ENCODE data around the gene GRAP2. TPM values are rescaled to one million over a fixed set of nuclear protein-coding genes. Genes with fewer than 3 reads are reported as not detected.
"Not testable (repeated sequence)": the region's sequence is repeated elsewhere in the genome, so short reads cannot be mapped to it uniquely, and the experiment has no call there.

Gene GRAP2
- total RNA-seq, 3 donors from 2014 or later, result 3.4 to 5.5 (median 4.2) TPM

GRCh38 chr22:39949964-39950737 is 49.3 kb downstream of the GRAP2 start:
- ATAC-seq (no peak), DNase-seq (no peak)
- Histone ChIP-seq H3K4me3 (no peak overlapping the region), H3K9me3 (no peaks in the 10 kb centered on the region), H3K36me3 (ENCODE audit: low read depth) (no peaks in the 10 kb centered on the region), H3K4me1 (ENCODE audit: low read depth) (no peaks in the 10 kb centered on the region)
- no peak for TF ChIP-seq CTCF (IDR thresholded peaks at IDR 0.05)
- intact Hi-C loops (cut with DNase I, micrococcal nuclease), result no loop called here

- H3K9me3 ChIP-seq; H3K36me3 ChIP-seq (ENCODE audit: low read depth); intact Hi-C loops (cut with DNase I, micrococcal nuclease); H3K4me1 ChIP-seq (ENCODE audit: low read depth); H3K4me3 ChIP-seq; ATAC-seq; DNase-seq: not testable (repeated sequence)
Observed at GRCh38 chr22:39951603-39952293, 50.9 kb downstream of the GRAP2 start.

- TF ChIP-seq CTCF (IDR thresholded peaks at IDR 0.05), result no peak
- DNase-seq, result no peak
- no peak for ATAC-seq
- no peaks in the 10 kb centered on the region for H3K36me3 ChIP-seq (ENCODE audit: low read depth)
- H3K4me3 ChIP-seq, result no peak overlapping the region
- no peaks in the 10 kb centered on the region for H3K4me1 ChIP-seq (ENCODE audit: low read depth)
- intact Hi-C loops (cut with DNase I, micrococcal nuclease), result no loop called here
- no peaks in the 10 kb centered on the region for H3K9me3 ChIP-seq
Observed at GRCh38 chr22:39952347-39952746, 51.5 kb downstream of the GRAP2 start.

GRCh38 chr22:39953101-39953500 is 52.2 kb downstream of the GRAP2 start:
- H3K9me3 ChIP-seq, result no peaks in the 10 kb centered on the region
- intact Hi-C loops (cut with DNase I, micrococcal nuclease), result no loop called here
- no peaks in the 10 kb centered on the region for H3K36me3 ChIP-seq (ENCODE audit: low read depth)
- no peak overlapping the region for H3K4me3 ChIP-seq
- no peak for TF ChIP-seq CTCF (IDR thresholded peaks at IDR 0.05)
- DNase-seq, result no peak
- ATAC-seq, result no peak
- no peaks in the 10 kb centered on the region for H3K4me1 ChIP-seq (ENCODE audit: low read depth)

GRCh38 chr22:39954584-39955055 is 53.7 kb downstream of the GRAP2 start:
- intact Hi-C loops (cut with DNase I, micrococcal nuclease), result no loop called here

More at GRCh38 chr22:39954584-39955055, 53.7 kb downstream of the GRAP2 start:
- TF ChIP-seq CTCF (IDR thresholded peaks at IDR 0.05), result no peak
- Histone ChIP-seq H3K4me1 (ENCODE audit: low read depth) (no peaks in the 10 kb centered on the region), H3K4me3 (no peak overlapping the region), H3K36me3 (ENCODE audit: low read depth) (no peaks in the 10 kb centered on the region), H3K9me3 (no peaks in the 10 kb centered on the region)
- DNase-seq, result no peak
- ATAC-seq, result no peak

Data from mucosa of descending colon (tissue), 3 donors.